Tibial artery (tissue), 4 donors: Measurements from ENCODE around the gene BCL2L15.
"Not testable (repeated sequence)": the region's sequence is repeated elsewhere in the genome, so short reads cannot be mapped to it uniquely, and the experiment has no call there.

Source experiments
- DNase-seq, 2 donors: peaks; one replicate each; pipeline ENCODE4 v3.0.0-alpha.2; 2019
- H3K27ac ChIP-seq, 2 donors: fragments of 200-600 bp; sonication (generic) in 1 of 2; 1 replicate in 1 of 2; 2 replicates in 1 of 2; pipeline ENCODE4 v1.5.1; 2018 to 2019; ENCODE audit warnings: mild to moderate bottlenecking in 1 of 2
- H3K27me3 ChIP-seq, 2 donors: fragments of 200-600 bp; sonication (generic) in 1 of 2; one replicate each; pipeline versions ENCODE4 v1.5.1 to v1.6.0; 2016 to 2019
- H3K36me3 ChIP-seq, 3 donors: fragments of 200-600 bp; sonication (generic) in 2 of 3; one replicate each; pipeline ENCODE4 v1.5.1; 2016 to 2019; ENCODE audit warnings: mild to moderate bottlenecking in 2 of 3
- H3K4me1 ChIP-seq, 4 donors: fragments of 200-600 bp; sonication (generic) in 2 of 4; 1 replicate in 3 of 4; 2 replicates in 1 of 4; pipeline ENCODE4 v1.5.1; 2016 to 2019
- H3K4me3 ChIP-seq, 2 donors: fragments of 200-600 bp; sonication (generic) in 1 of 2; 1 replicate in 1 of 2; 2 replicates in 1 of 2; pipeline ENCODE4 v1.5.1; 2018 to 2019; ENCODE audit warnings: mild to moderate bottlenecking in 2 of 2
- H3K9me3 ChIP-seq, 3 donors: fragments of 200-600 bp; sonication (generic) in 1 of 3; one replicate each; pipeline ENCODE4 v1.5.1; 2016 to 2019
- CTCF ChIP-seq, 2 experiments: fragments of 200-600 bp in 1 of 2; fragments of 450-650 bp in 1 of 2; IDR thresholded peaks; one replicate each; pipeline ENCODE4 v1.5.1; 2017 to 2019; ENCODE audit warnings: antibody characterized with exemption in 2 of 2, mild to moderate bottlenecking in 1 of 2, moderate library complexity in 1 of 2
- intact Hi-C: fragments of 100-400 bp; cut with DNase I; formaldehyde crosslinking; loops from one replicate; pipeline ENCODE4 v1.15.0; 2023; ENCODE audit warnings: low total_unique reads

Gene BCL2L15

GRCh38 chr1:113854234-113854633 is 33.1 kb downstream of the BCL2L15 start:
- TF ChIP-seq CTCF (IDR thresholded peaks at IDR 0.05) = no peak
- no peaks in the 10 kb centered on the region for H3K9me3 ChIP-seq
- H3K4me3 ChIP-seq = no peak overlapping the region
- H3K36me3 ChIP-seq = no peaks in the 10 kb centered on the region
- no peaks in the 10 kb centered on the region for H3K27me3 ChIP-seq
- intact Hi-C loops = no loop called here
- no peak overlapping the region for H3K27ac ChIP-seq
- DNase-seq = no peak
- H3K4me1 ChIP-seq = no peaks in the 10 kb centered on the region

- intact Hi-C loops, H3K27ac ChIP-seq, H3K27me3 ChIP-seq, DNase-seq, H3K4me3 ChIP-seq, H3K4me1 ChIP-seq, H3K9me3 ChIP-seq, H3K36me3 ChIP-seq: not testable (repeated sequence)
These were observed 34.7 kb downstream of the BCL2L15 start for GRCh38 chr1:113852694-113853093.

GRCh38 chr1:113850127-113850796 is 37.1 kb downstream of the BCL2L15 start:
- Histone ChIP-seq H3K27me3 (no peaks in the 10 kb centered on the region), H3K9me3 (no peaks in the 10 kb centered on the region), H3K36me3 (no peaks in the 10 kb centered on the region), H3K4me3 (no peak overlapping the region), H3K4me1 (no peaks in the 10 kb centered on the region), H3K27ac (no peak overlapping the region)
- TF ChIP-seq CTCF (IDR thresholded peaks at IDR 0.05) = no peak
- no peak for DNase-seq
- intact Hi-C loops = no loop called here

GRCh38 chr1:113849072-113849471 is 38.3 kb downstream of the BCL2L15 start:
- intact Hi-C loops = loop anchor here (10.0 kb wide), 1 partner anchor 46 kb away; no protein-coding TSS in a partner anchor
- H3K27ac ChIP-seq = no peak overlapping the region

GRCh38 chr1:113846391-113847035 is 40.9 kb downstream of the BCL2L15 start:
- Histone ChIP-seq H3K27me3 (no peaks in the 10 kb centered on the region), H3K36me3 (no peaks in the 10 kb centered on the region), H3K4me3 (no peak overlapping the region), H3K27ac (no peak overlapping the region), H3K9me3 (no peaks in the 10 kb centered on the region), H3K4me1 (no peaks in the 10 kb centered on the region)
- no peak for DNase-seq
- TF ChIP-seq CTCF (IDR thresholded peaks at IDR 0.05) = no peak
- intact Hi-C loops = loop anchor here (10.0 kb wide), 1 partner anchor 48 kb away; no protein-coding TSS in a partner anchor

More at GRCh38 chr1:113849072-113849471, 38.3 kb downstream of the BCL2L15 start:
- Histone ChIP-seq H3K4me3 (no peak overlapping the region), H3K4me1 (no peaks in the 10 kb centered on the region), H3K36me3 (no peaks in the 10 kb centered on the region), H3K27me3 (no peaks in the 10 kb centered on the region), H3K9me3 (no peaks in the 10 kb centered on the region)
- DNase-seq = no peak
- no peak for TF ChIP-seq CTCF (IDR thresholded peaks at IDR 0.05)

- Histone ChIP-seq H3K27me3 (no peaks in the 10 kb centered on the region), H3K27ac (no peak overlapping the region), H3K36me3 (no peaks in the 10 kb centered on the region), H3K4me3 (no peak overlapping the region), H3K9me3 (no peaks in the 10 kb centered on the region), H3K4me1 (no peaks in the 10 kb centered on the region)
- DNase-seq = no peak
- intact Hi-C loops = loop anchor here (10.0 kb wide), 2 partner anchors 98 to 448 kb away; no protein-coding TSS in a partner anchor
- TF ChIP-seq CTCF (IDR thresholded peaks at IDR 0.05) = no peak
These were observed 50.8 kb downstream of the BCL2L15 start for GRCh38 chr1:113836534-113836933.
